SKM-1 treated with dmso at 0.1 percent for 144 hours (cell line): ENCODE results near the gene FAM210A.
"Not testable (repeated sequence)": the region's sequence is repeated elsewhere in the genome, so short reads cannot be mapped to it uniquely, and the experiment has no call there.

Experiments
- DNase-seq: peaks from one replicate; lab custom pipeline; 2025; ENCODE audit not compliant: unreplicated experiment; lab: John Stamatoyannopoulos, UW

Gene FAM210A

DNA sequence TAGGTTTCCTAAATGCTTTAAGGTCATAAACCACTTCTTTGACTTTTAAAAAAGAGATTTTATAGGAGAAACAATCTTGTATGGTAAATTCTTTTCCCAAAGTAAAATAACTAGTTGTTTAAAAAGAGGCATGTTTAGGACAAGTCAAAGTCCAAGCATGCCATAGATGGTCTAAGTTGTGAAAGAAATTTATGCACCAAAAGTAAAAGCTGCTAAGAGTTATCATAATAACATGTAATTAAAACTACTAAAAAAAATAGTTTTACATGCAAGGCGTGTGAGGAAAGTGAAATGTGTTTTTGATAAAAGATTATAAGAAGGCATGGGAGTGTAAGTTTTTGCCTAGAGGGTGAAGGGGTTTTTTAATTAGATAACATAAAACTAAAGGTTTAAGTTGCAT is 22.5 kb downstream of the FAM210A start:
- DNase-seq: no peak

GRCh38 chr18:13700153-13700552 is 26.2 kb downstream of the FAM210A start:
- no peak for DNase-seq

GRCh38 chr18:13696961-13697360 is 29.4 kb downstream of the FAM210A start:
- no peak for DNase-seq

- DNase-seq: not testable (repeated sequence)
Measured at GRCh38 chr18:13695337-13695736, 31.0 kb downstream of the FAM210A start.

DNA sequence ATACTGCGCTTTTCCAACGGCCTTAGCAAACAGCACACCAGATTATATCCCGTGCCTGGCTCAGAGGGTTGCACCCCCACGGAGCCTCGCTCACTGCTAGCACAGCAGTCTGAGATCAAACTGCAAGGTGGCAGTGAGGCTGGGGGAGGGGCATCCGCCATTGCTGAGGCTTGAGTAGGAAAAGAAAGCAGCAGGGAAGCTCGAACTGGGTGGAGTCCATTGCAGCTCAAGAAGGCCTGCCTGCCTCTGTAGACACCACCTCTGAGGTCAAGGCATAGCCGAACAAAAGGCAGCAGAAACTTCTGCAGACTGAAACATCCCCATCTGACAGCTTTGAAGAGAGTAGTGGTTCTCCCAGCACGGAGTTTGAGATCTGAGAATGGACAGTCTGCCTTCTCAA is 36.3 kb downstream of the FAM210A start:
- DNase-seq: not testable (repeated sequence)

- no peak for DNase-seq
Measured at GRCh38 chr18:13688191-13689136, 37.9 kb downstream of the FAM210A start.

- DNase-seq: no peak
Measured at GRCh38 chr18:13684546-13684945, 41.8 kb downstream of the FAM210A start.

DNA sequence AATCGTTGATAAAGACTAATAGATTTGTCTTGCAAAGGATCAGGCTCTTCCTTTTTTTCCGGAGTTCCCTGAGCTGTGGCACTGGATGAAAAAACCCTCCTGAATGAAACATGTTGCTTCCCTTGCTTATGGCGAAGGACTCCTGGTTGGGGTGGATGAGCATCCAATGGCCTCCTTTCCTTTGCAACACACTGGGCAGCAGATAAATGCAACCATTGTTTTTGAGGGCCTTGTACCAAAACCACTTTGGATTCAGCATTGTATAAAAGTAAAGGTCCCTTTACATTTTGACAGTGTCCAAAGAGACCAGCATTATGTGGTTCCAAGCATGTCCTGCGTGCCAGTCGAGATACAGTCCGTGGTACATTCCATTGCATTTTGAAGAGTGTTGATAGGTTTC is 44.7 kb downstream of the FAM210A start:
- DNase-seq: no peak

DNA sequence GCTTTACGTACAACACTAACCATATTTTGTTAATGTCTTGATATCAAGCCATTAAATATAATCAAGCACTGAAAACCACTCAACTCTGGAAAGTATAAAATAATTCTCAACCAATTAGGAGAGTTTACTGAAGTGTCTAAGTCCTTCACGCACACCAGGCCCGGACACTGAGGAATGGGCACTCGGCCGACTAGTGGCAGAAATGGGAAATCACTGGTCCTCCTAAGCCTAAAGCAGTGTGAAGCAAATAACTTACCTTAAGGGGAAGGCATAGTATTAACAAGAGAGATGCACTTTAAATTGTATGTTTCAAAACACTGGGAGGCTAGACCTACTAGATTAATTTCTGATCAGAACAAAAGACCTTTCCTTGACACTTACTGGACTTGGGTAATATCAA is 45.7 kb downstream of the FAM210A start:
- DNase-seq: peak; percentile 15

DNA sequence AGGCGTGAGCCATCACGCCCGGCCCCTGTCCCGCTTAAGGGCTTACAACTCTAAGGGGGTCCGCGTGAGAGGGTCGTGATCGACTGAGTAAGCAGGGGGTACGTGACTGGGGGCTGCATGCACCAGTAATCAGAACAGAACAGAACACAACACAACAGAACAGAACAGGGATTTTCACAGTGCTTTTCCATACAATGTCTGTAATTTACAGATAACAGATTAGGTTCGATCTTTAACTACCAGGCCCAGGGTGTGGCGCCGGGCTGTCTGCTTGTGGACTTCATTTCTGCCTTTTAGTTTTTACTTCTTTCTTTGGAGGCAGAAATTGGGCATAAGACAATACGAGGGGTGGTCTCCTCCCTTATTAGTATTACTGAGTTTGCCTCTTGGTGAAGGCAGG is 49.0 kb downstream of the FAM210A start:
- DNase-seq: not testable (repeated sequence)

DNA sequence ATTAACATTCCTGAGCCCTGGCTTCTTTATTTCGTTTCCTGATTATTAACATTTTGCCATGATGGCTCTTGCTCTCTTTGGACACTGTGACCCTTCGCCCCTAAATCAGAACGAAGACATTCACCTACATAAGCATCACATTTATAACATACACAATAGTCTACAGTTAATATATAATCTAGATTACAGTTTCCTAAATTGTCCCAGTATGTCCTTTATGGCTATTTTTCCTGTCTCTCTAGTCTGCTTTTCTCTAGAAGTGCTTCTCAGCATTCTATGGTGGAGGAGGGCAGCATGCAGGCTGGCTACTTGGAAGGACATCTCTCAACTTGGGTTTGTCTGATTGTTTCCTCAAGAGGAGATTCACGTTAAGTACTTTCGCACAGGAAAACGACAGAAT is 49.9 kb downstream of the FAM210A start:
- no peak for DNase-seq

GRCh38 chr18:13672657-13673056 is 53.7 kb downstream of the FAM210A start:
- no peak for DNase-seq

GRCh38 chr18:13661779-13662256 is 64.5 kb downstream of the FAM210A start:
- DNase-seq: no peak

- no peak for DNase-seq
Measured at GRCh38 chr18:13661051-13661778, 65.1 kb downstream of the FAM210A start.

DNA sequence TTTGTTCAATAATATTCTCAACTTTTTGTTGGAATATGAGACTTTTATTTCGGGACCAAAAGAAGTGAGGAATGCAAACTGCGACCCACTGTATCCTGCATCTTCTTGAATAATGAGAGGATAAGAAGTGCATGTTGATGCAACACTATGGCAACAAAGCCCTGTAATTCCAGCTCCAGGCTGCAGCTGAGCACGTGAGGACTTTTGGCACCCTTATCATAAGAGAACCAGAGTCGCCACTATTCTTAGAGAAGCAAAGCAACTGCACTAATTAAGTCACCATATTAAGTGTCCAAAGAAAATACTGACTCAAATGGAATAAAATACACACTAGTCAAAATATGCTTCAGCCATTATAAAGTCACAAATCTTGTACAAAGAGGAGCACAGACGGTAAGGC is 65.8 kb downstream of the FAM210A start:
- no peak for DNase-seq

GRCh38 chr18:13658436-13659204 is 67.7 kb downstream of the FAM210A start:
- no peak for DNase-seq

DNA sequence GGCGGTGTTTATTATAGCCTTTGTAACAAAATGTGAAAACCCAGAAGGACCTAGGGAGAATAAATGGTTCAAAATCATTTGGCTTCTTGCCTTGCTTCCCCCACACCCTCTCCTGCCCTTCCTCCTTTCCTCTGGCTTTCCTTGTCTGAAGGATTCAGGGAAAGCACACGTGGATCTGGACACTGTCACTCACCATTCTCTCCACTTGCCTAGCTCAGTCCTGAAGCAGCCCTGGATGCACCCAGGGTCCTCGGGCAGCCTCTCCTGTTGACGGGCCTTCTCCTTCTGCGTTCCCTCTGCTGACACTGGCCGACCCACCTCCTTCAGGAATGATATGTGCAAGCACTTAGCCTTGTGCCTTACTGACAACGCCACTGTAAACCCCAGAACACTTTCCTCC is 68.4 kb downstream of the FAM210A start:
- DNase-seq: no peak

DNA sequence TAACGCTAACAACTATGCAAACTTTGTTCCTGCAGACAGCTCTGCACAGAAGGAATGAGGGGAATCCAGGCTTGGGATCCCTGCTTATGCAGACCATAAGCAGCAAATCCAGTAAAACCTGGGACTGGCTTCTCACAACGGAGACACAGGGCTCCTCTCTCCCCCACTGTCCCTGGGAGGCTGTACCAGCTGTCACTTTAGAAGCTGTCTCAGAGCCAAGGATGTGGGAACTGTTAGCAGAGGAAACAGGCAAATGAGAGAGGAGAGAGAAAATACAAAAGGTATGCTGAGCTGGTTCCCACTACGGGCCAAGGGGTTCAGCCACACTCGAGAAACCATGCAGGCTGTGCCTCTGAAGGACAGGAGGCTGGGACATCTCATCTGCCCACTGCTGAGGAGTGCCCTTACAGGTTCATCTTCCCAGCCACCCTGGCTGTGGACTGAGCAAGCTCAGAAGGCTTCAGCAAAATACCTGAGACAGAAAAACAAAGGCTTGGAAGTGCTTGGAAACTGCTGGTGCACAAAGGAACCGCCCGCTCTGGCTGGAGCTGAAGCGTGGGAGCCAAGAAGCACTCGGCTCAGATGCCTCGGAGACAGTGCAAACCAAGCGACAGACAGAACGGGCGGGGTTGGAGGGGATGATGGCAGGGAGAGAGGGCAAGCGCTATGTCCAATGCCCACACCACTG is 72.5 kb downstream of the FAM210A start:
- DNase-seq: no peak

DNA sequence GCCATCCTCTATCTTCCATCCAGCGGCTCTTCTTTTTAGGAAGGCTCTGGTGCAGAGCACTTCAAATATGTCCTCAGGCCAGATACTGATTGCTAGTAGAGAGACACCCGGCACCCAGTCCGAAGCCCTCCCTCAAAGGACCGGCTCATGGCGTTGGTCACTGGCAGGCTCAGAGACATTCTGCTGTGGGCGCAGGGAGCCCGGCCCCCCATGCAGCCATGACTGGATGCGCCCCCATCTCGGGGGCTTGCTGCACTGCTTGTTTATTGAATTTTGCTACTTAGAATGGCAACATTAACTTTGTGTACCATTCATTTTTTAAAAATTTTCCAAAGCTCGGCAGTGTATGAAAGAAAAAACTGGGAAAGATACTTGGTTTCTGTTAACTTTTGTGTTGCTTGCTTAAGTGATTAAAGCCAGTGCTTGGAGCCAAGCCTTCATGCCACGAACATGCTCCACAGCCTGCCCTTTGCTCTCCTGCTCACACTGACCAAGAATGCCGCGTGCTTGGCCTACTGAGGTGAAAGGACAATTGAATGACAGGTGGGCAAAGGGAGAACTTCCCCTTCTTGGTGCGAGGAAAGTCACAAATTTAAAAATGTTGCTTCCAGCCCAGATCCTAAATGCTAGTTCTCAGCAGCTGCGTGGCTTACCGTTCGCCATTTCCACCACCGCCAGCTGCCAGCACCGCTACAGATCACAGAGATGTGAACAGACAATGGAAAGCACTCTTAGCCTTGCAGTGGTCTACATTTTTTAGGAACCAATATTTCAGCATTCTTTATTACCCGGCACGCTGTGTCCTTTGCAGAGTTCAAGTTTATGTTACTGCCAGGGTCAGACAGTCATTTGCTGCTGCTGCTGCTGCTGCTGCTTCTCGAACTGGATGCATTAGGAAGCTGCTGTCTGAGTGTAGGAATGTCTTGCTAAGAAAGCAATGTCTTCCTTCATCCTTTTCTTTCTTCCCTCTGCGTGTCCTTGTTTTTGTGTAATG is 76.7 kb downstream of the FAM210A start:
- DNase-seq: no peak
